NB4 (cell line): ENCODE data around the gene GBP2.
"Not testable (repeated sequence)": the region's sequence is repeated elsewhere in the genome, so short reads cannot be mapped to it uniquely, and the experiment has no call there.

Source experiments
- DNase-seq: peaks from one replicate; pipeline ENCODE4 v3.0.0; 2010; ENCODE audit warnings: low read depth
- H3K4me3 ChIP-seq: one replicate; pipeline ENCODE4 v1.5.1; 2011; ENCODE audit warnings: mild to moderate bottlenecking, low read depth, low read length, moderate library complexity
- MAX ChIP-seq: IDR thresholded peaks from 2 replicates; pipeline ENCODE4 v1.6.1; 2011; ENCODE audit warnings: low read depth, low read length
- MYC ChIP-seq: IDR thresholded peaks from 2 replicates; pipeline ENCODE4 v1.6.1; 2011; ENCODE audit warnings: low read depth, low read length
- POLR2A ChIP-seq: IDR thresholded peaks from 2 replicates; pipeline ENCODE4 v1.6.1; 2011; ENCODE audit warnings: mild to moderate bottlenecking; ENCODE audit not compliant: insufficient read length; ENCODE audit errors: extremely low read depth
- TF ChIP-seq, protein P1 (sequence below): IDR thresholded peaks from one replicate; pipeline ENCODE4 v1.5.1; 2012; ENCODE audit warnings: low read depth, low read length

The GBP2 gene

DNA sequence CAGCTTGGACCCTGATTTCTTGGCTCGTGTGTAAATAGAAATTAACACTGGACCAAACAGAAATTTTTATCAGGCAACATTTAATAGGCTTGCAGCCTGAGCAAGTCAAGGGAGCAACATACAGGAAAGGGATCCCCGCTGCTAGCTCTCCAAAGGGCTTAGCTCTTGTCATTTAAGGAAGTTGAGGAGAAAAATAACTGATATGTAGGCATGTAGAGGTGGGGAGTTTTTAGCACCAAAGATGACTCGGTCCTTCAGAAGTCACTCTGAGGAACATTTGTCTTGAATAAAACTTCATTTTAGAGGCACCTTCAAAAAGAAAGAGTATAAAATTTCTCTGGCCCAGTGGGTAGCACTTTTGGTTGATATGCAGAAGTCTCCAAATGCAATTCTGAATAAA is 27.1 kb downstream of the GBP2 start:
- peak; percentile 7 for DNase-seq
- TF ChIP-seq, protein P1, sequence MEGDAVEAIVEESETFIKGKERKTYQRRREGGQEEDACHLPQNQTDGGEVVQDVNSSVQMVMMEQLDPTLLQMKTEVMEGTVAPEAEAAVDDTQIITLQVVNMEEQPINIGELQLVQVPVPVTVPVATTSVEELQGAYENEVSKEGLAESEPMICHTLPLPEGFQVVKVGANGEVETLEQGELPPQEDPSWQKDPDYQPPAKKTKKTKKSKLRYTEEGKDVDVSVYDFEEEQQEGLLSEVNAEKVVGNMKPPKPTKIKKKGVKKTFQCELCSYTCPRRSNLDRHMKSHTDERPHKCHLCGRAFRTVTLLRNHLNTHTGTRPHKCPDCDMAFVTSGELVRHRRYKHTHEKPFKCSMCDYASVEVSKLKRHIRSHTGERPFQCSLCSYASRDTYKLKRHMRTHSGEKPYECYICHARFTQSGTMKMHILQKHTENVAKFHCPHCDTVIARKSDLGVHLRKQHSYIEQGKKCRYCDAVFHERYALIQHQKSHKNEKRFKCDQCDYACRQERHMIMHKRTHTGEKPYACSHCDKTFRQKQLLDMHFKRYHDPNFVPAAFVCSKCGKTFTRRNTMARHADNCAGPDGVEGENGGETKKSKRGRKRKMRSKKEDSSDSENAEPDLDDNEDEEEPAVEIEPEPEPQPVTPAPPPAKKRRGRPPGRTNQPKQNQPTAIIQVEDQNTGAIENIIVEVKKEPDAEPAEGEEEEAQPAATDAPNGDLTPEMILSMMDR: no peak
- no peak for TF ChIP-seq MYC
- no peak for TF ChIP-seq MAX
- no peak for TF ChIP-seq POLR2A
- H3K4me3 ChIP-seq: no peak overlapping the region

GRCh38 chr1:89095737-89096136 is 30.2 kb downstream of the GBP2 start:
- no peak overlapping the region for H3K4me3 ChIP-seq
- TF ChIP-seq, protein P1: no peak
- TF ChIP-seq MYC (no peak), POLR2A (no peak), MAX (no peak)
- DNase-seq: no peak

- no peak for DNase-seq
- no peak for TF ChIP-seq MYC
- TF ChIP-seq MAX: no peak
- TF ChIP-seq POLR2A: no peak
- TF ChIP-seq, protein P1: no peak
- no peak overlapping the region for H3K4me3 ChIP-seq
Observed at GRCh38 chr1:89089962-89090361, 36.0 kb downstream of the GBP2 start.

DNA sequence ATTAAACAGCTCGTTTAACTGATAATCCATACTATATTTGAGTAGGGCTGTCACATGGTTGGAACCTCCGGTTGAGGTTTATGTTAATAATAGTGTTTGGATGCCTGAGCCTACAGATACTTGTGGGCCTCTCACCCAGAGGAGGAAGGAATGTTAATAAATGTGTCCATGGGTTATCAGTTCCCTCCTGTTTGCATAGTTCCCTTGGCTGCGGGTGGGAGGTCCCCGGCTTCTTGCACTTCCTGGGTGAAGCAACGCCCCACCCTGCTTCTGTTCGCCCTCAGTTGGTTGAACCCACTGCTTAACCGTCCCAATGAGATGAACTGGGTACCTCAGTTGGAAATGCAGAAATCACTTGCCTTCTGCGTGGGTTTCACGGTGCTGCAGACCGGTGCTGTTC is 37.3 kb downstream of the GBP2 start:
- DNase-seq: no peak
- no peak for TF ChIP-seq MYC
- TF ChIP-seq POLR2A: no peak
- no peak overlapping the region for H3K4me3 ChIP-seq

DNA sequence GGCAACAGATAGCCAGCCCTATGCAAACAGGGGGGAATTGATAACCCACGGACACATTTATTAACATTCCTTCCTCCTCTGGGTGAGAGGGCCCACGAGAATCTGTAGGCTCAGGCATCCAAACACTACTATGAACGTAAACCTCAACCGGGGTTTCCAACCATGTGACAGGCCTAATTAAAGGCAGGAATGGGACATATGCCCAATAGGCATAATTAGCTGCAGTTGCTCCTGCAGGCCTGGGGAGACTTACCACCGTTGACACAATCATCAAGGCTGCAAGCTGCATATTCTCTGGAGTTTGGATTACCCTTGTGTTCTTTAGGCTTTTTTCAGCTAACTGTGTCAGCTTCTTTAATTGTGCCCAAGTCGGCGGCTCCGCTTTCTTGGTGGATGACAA is 38.7 kb downstream of the GBP2 start:
- H3K4me3 ChIP-seq: no peak overlapping the region
- TF ChIP-seq, protein P1: no peak
- TF ChIP-seq POLR2A (no peak), MAX (no peak), MYC (no peak)
- no peak for DNase-seq

GRCh38 chr1:89085781-89086180 is 40.1 kb downstream of the GBP2 start:
- H3K4me3 ChIP-seq: no peak overlapping the region
- TF ChIP-seq, protein P1: peak; percentile 30
- TF ChIP-seq POLR2A: no peak
- peak; percentile 58 for DNase-seq

DNA sequence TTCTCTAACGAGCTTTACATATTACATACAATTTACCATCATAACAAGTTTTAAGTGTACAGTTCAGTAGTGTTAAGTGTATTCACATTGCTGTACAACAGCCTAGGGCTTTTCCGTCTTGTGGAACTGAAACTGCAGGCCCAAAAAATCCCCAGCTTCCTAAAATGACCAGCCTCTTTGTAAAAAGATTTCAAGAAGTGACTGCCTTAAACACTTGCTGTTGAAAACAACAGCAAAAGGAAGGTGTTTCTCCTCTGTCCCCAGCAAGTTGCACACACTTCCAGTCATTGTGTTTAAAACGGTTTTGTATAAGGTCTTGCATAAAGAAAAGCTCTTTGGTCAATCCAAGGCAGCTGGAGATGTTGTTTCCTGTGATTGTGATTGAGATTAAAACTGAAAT is 44.9 kb downstream of the GBP2 start:
- DNase-seq: no peak
- TF ChIP-seq, protein P1: no peak
- TF ChIP-seq MAX (no peak), POLR2A (no peak), MYC (no peak)
- no peak overlapping the region for H3K4me3 ChIP-seq

DNA sequence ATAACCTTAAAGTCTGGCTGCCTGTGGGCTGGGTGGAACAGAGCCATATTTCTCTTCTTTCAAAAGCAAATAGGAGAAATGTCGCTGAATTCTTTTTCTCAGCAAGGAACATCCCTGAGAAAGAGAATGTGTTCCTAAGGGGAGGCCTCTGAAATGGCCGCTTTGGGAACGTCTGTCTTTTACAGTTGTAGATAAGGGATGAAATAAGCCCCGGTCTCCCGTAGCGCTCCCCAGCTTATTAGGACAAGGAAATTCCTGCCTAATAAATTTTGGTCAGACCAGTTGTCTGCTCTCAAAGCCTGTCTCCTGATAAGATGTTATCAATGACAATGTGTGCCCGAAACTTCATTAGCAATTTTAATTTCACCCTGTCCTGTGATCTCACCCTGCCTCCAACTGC is 45.8 kb downstream of the GBP2 start:
- H3K4me3 ChIP-seq, DNase-seq: not testable (repeated sequence)

- not testable (repeated sequence) for DNase-seq, H3K4me3 ChIP-seq
Observed at GRCh38 chr1:89072466-89073065, 53.3 kb downstream of the GBP2 start.
